ENCODE results near the gene SOCS6. TPM values are rescaled to one million over a fixed set of nuclear protein-coding genes. Genes with fewer than 3 reads are reported as not detected.

The SOCS6 gene
- total and polyA plus RNA-seq, 2 donors (not counting 3 experiments of a cell fraction or from before 2014, with no cell fraction given), result 8.6 to 15.0 TPM

DNA sequence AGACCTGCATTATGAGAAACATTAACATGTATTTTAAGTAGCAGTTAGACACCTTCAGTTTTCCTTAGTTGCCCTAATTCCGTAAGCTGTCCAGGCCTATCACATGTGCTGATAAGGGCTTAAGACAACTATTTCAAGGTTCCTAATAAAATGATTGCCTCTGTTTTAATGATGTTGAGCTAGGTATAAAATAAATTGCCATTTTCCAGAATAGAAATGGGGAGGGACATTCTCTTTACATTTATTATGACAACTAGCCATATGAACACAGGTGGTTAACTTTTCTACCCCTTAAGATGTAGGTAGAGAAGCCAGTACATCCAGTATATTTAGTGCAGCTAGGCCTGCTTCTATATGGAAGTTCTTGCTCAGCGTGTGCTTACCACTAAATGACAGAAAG, 65.9 kb downstream of the SOCS6 start:
- no peak overlapping the region for H3K27ac ChIP-seq (ENCODE audit: insufficient read depth, low read depth, low read length)
- intact Hi-C loops (cut with micrococcal nuclease) (loop anchor here (5.0 kb wide), 1 partner anchor 67 kb away; the partner anchor contains the start of gene SOCS6), dilution Hi-C loops (cut with MboI; ENCODE audit: extremely low pct_ligation_motif_present, low sequenced_read_pairs) (no loop called here)
- H3K4me3 ChIP-seq (replicated peaks in 1 of 3; ENCODE audit: insufficient read depth in 1 of 3, low read depth in 1 of 3, low read length in 3 of 3), result no peak overlapping the region
- DNase-seq (ENCODE audit: low read depth, low spot score) (no peak), FAIRE-seq (no peak)
- H2AFZ ChIP-seq (ENCODE audit: low read depth, low read length), result no peak overlapping the region
- H3K79me2 ChIP-seq (ENCODE audit: control insufficient read depth, insufficient read depth, low read length), result no peaks in the 10 kb centered on the region
- no peaks in the 10 kb centered on the region for H3K9me3 ChIP-seq (replicated peaks; ENCODE audit: control insufficient read depth, insufficient read depth, low read length)
- no peak overlapping the region for H3K4me2 ChIP-seq (ENCODE audit: insufficient read depth, low read length)
- no peak for TF ChIP-seq MYC (IDR thresholded peaks at IDR 0.05; ENCODE audit: low read depth, low read length)
- no peak for TF ChIP-seq FOS (IDR thresholded peaks at IDR 0.05; ENCODE audit: borderline replicate concordance, insufficient read depth, low read length)
- TF ChIP-seq JUN (IDR thresholded peaks at IDR 0.05; ENCODE audit: borderline replicate concordance, insufficient read depth, insufficient read length, low read depth), result no peak
- TF ChIP-seq, protein P1, sequence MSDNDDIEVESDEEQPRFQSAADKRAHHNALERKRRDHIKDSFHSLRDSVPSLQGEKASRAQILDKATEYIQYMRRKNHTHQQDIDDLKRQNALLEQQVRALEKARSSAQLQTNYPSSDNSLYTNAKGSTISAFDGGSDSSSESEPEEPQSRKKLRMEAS (IDR thresholded peaks at IDR 0.05; ENCODE audit: insufficient read depth, insufficient read length), result no peak
- TF ChIP-seq POLR2AphosphoS5 (IDR thresholded peaks at IDR 0.05; ENCODE audit: insufficient read depth, low read depth, low read length), result no peak
- TF ChIP-seq, protein P2, sequence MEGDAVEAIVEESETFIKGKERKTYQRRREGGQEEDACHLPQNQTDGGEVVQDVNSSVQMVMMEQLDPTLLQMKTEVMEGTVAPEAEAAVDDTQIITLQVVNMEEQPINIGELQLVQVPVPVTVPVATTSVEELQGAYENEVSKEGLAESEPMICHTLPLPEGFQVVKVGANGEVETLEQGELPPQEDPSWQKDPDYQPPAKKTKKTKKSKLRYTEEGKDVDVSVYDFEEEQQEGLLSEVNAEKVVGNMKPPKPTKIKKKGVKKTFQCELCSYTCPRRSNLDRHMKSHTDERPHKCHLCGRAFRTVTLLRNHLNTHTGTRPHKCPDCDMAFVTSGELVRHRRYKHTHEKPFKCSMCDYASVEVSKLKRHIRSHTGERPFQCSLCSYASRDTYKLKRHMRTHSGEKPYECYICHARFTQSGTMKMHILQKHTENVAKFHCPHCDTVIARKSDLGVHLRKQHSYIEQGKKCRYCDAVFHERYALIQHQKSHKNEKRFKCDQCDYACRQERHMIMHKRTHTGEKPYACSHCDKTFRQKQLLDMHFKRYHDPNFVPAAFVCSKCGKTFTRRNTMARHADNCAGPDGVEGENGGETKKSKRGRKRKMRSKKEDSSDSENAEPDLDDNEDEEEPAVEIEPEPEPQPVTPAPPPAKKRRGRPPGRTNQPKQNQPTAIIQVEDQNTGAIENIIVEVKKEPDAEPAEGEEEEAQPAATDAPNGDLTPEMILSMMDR (IDR thresholded peaks at IDR 0.05; ENCODE audit: extremely low read depth in 1 of 2, insufficient read depth in 1 of 2, low read depth in 1 of 2, low read length in 2 of 2), result no peak
- TF ChIP-seq GATA2 (IDR thresholded peaks at IDR 0.05; ENCODE audit: insufficient read depth, insufficient read length, low read depth, low read length), result no peak
- TF ChIP-seq POLR2A (IDR thresholded peaks at IDR 0.05; ENCODE audit: low read depth, low read length), result no peak
- TF ChIP-seq EZH2 (IDR thresholded peaks at IDR 0.05; ENCODE audit: borderline replicate concordance, low read depth, low read length, severe bottlenecking), result no peak
- no peaks in the 10 kb centered on the region for H3K27me3 ChIP-seq (ENCODE audit: control insufficient read depth in 2 of 2, insufficient read depth in 2 of 2, low read length in 2 of 2)
- H3K36me3 ChIP-seq (ENCODE audit: control insufficient read depth in 2 of 2, extremely low read depth in 1 of 2, insufficient read depth in 2 of 2, low read length in 2 of 2), result no peaks in the 10 kb centered on the region
- ChIA-PET CTCF (interaction anchor here (1.3 to 1.4 kb wide), 2 partner anchors 14 to 26 kb away, joined by 5 read pairs; no protein-coding TSS in a partner anchor), POLR2A (no interaction called here)
- H3K9me1 ChIP-seq (replicated peaks; ENCODE audit: control insufficient read depth, extremely low read depth, insufficient read depth, low read length), result no peaks in the 10 kb centered on the region
- H3K9ac ChIP-seq (replicated peaks; ENCODE audit: extremely low read depth, insufficient read depth, low read length), result no peak overlapping the region
- H3K4me1 ChIP-seq (ENCODE audit: control insufficient read depth, extremely low read depth, insufficient read depth, low read length), result peaks cover 9% of the 10 kb centered on the region
- H4K20me1 ChIP-seq (replicated peaks; ENCODE audit: control insufficient read depth, extremely low read depth, insufficient read depth, low read length), result no peaks in the 10 kb centered on the region
- BruUV-seq (replicated peaks), result no TSS peak

Measured in endothelial cell of umbilical vein (primary cell).